Stimulated activated CD8-positive, alpha-beta memory T cell treated with anti-CD3 and anti-CD28 coated beads, Interleukin-7, amount 100 ng/mL, for 48 hours (primary cell): ENCODE measurements around the gene NOX3.
A peak's percentile ranks its signal among the peaks of the same experiment; 100 is the strongest.
"Not testable (repeated sequence)": the region's sequence is repeated elsewhere in the genome, so short reads cannot be mapped to it uniquely, and the experiment has no call there.

ENCODE experiments used
- DNase-seq, 2 donors: peaks; one replicate each; pipeline ENCODE4 v3.0.0-alpha.2; 2020; ENCODE audit warnings: low read depth in 1 of 2; ENCODE audit errors: extremely low read depth in 1 of 2

NOX3 gene

GRCh38 chr6:155455766-155456165 is at the start of gene NOX3:
TSS of gene NOX3 (minus strand) at chr6:155455839. CDS start at chr6:155455800, 39 bp downstream.
- DNase-seq, result no peak

- no peak for DNase-seq
Measured at GRCh38 chr6:155504848-155505607, 49.4 kb upstream of the NOX3 start.

- DNase-seq, result no peak
Measured at GRCh38 chr6:155502393-155502792, 46.8 kb upstream of the NOX3 start.

GRCh38 chr6:155499574-155499973 is 43.9 kb upstream of the NOX3 start:
- no peak for DNase-seq

- DNase-seq, result no peak
Measured at GRCh38 chr6:155498370-155498769, 42.7 kb upstream of the NOX3 start.

GRCh38 chr6:155497273-155497672 is 41.6 kb upstream of the NOX3 start:
- no peak for DNase-seq

GRCh38 chr6:155495011-155495768 is 39.6 kb upstream of the NOX3 start:
- DNase-seq, result no peak

- DNase-seq, result peak in 1 of 2 donors; percentile 14
Measured at GRCh38 chr6:155493694-155494143, 38.1 kb upstream of the NOX3 start.

GRCh38 chr6:155493026-155493693 is 37.5 kb upstream of the NOX3 start:
- no peak for DNase-seq

- no peak for DNase-seq
Measured at GRCh38 chr6:155492061-155492735, 36.6 kb upstream of the NOX3 start.

GRCh38 chr6:155491421-155491820 is 35.8 kb upstream of the NOX3 start:
- DNase-seq, result no peak

- DNase-seq, result not testable (repeated sequence)
Measured at GRCh38 chr6:155488197-155488596, 32.6 kb upstream of the NOX3 start.

- DNase-seq, result no peak
Measured at GRCh38 chr6:155487371-155488130, 31.9 kb upstream of the NOX3 start.

- no peak for DNase-seq
Measured at GRCh38 chr6:155486721-155487294, 31.2 kb upstream of the NOX3 start.

- no peak for DNase-seq
Measured at GRCh38 chr6:155485756-155486155, 30.1 kb upstream of the NOX3 start.

GRCh38 chr6:155483858-155484257 is 28.2 kb upstream of the NOX3 start:
- DNase-seq, result no peak

GRCh38 chr6:155481215-155481614 is 25.6 kb upstream of the NOX3 start:
- DNase-seq, result no peak

GRCh38 chr6:155473741-155474140 is 18.1 kb upstream of the NOX3 start:
- no peak for DNase-seq

- DNase-seq, result no peak
Measured at GRCh38 chr6:155472886-155473285, 17.2 kb upstream of the NOX3 start.
